ENCODE results near the gene SEMA5A.

The SEMA5A gene

GRCh38 chr5:9549941-9550340 is 4.1 kb upstream of the SEMA5A start:
- DNase-seq (ENCODE audit: low read depth, low spot score), result no peak

- peak; percentile 62 for DNase-seq (ENCODE audit: low read depth, low spot score)
These were observed 1.5 kb upstream of the SEMA5A start for GRCh38 chr5:9547122-9547947.

GRCh38 chr5:9545136-9545991 is 511 bp downstream of the SEMA5A start:
- DNase-seq (ENCODE audit: low read depth, low spot score), result no peak

GRCh38 chr5:9544502-9545135 is 1.3 kb downstream of the SEMA5A start:
- DNase-seq (ENCODE audit: low read depth, low spot score), result peak; percentile 61

GRCh38 chr5:9544056-9544455 is 1.8 kb downstream of the SEMA5A start:
- no peak for DNase-seq (ENCODE audit: low read depth, low spot score)

- DNase-seq (ENCODE audit: low read depth, low spot score), result no peak
These were observed 2.5 kb downstream of the SEMA5A start for GRCh38 chr5:9543311-9543920.

- DNase-seq (ENCODE audit: low read depth, low spot score), result no peak
These were observed 5.1 kb downstream of the SEMA5A start for GRCh38 chr5:9540791-9541190.

GRCh38 chr5:9538504-9538903 is 7.4 kb downstream of the SEMA5A start:
- DNase-seq (ENCODE audit: low read depth, low spot score), result no peak

- no peak for DNase-seq (ENCODE audit: low read depth, low spot score)
These were observed 8.4 kb downstream of the SEMA5A start for GRCh38 chr5:9537223-9538141.

- DNase-seq (ENCODE audit: low read depth, low spot score), result no peak
These were observed 9.2 kb downstream of the SEMA5A start for GRCh38 chr5:9536717-9537116.

GRCh38 chr5:9534881-9535517 is 10.9 kb downstream of the SEMA5A start:
- no peak for DNase-seq (ENCODE audit: low read depth, low spot score)

GRCh38 chr5:9533562-9534364 is 12.1 kb downstream of the SEMA5A start:
- no peak for DNase-seq (ENCODE audit: low read depth, low spot score)

GRCh38 chr5:9533096-9533495 is 12.8 kb downstream of the SEMA5A start:
- DNase-seq (ENCODE audit: low read depth, low spot score), result no peak

GRCh38 chr5:9529513-9529912 is 16.4 kb downstream of the SEMA5A start:
- DNase-seq (ENCODE audit: low read depth, low spot score), result no peak

GRCh38 chr5:9529041-9529480 is 16.8 kb downstream of the SEMA5A start:
- no peak for DNase-seq (ENCODE audit: low read depth, low spot score)

- DNase-seq (ENCODE audit: low read depth, low spot score), result no peak
These were observed 20.9 kb downstream of the SEMA5A start for GRCh38 chr5:9524941-9525340.

- DNase-seq (ENCODE audit: low read depth, low spot score), result no peak
These were observed 22.6 kb downstream of the SEMA5A start for GRCh38 chr5:9523090-9523823.

- no peak for DNase-seq (ENCODE audit: low read depth, low spot score)
These were observed 26.3 kb downstream of the SEMA5A start for GRCh38 chr5:9519537-9519936.

- DNase-seq (ENCODE audit: low read depth, low spot score), result no peak
These were observed 29.3 kb downstream of the SEMA5A start for GRCh38 chr5:9516591-9516990.
